ENCODE results near the gene CNTNAP2. TPM values are rescaled to one million over a fixed set of nuclear protein-coding genes. Genes with fewer than 3 reads are reported as not detected.

Gene CNTNAP2
- total RNA-seq, 2 experiments from 2014 or later, result not detected

DNA sequence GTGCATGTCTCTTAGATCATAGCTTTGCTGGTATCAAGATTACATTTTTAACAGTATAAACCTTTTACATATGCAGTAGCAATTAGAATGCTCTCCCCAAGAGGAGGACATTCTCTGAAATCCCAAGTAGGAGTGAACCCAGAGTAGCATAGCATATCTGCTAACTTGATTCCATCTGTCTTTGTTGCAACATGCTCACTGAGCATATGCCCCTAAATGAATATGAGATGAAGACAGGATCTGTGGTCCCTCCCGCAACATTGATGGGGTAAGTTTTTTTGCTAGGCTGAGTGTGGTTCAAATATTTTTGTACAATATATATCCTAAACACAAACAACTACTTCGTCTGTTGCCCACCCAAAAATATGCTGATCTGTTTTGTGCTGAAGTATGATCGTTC is 1939.8 kb downstream of the CNTNAP2 start:
- TF ChIP-seq, protein P1, sequence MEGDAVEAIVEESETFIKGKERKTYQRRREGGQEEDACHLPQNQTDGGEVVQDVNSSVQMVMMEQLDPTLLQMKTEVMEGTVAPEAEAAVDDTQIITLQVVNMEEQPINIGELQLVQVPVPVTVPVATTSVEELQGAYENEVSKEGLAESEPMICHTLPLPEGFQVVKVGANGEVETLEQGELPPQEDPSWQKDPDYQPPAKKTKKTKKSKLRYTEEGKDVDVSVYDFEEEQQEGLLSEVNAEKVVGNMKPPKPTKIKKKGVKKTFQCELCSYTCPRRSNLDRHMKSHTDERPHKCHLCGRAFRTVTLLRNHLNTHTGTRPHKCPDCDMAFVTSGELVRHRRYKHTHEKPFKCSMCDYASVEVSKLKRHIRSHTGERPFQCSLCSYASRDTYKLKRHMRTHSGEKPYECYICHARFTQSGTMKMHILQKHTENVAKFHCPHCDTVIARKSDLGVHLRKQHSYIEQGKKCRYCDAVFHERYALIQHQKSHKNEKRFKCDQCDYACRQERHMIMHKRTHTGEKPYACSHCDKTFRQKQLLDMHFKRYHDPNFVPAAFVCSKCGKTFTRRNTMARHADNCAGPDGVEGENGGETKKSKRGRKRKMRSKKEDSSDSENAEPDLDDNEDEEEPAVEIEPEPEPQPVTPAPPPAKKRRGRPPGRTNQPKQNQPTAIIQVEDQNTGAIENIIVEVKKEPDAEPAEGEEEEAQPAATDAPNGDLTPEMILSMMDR (IDR thresholded peaks at IDR 0.05), result no peak
- no peak for ATAC-seq (ENCODE audit: poor library complexity)
- POLR2A ChIA-PET, result no interaction called here
- CTCF ChIA-PET, result no interaction called here
- Histone ChIP-seq H3K9me3 (ENCODE audit: control insufficient read depth in 1 of 2, insufficient read depth in 1 of 2, low read length in 2 of 2) (no peaks in the 10 kb centered on the region), H3K4me3 (ENCODE audit: low read length) (no peak overlapping the region), H3K27ac (ENCODE audit: low read depth in 1 of 2, low read length in 2 of 2) (no peak overlapping the region), H3K36me3 (ENCODE audit: insufficient read depth, low read length) (no peaks in the 10 kb centered on the region), H3K4me1 (ENCODE audit: insufficient read depth, low read length) (no peaks in the 10 kb centered on the region), H3K27me3 (ENCODE audit: control insufficient read depth in 1 of 2, insufficient read depth in 2 of 2, low read length in 2 of 2) (no peaks in the 10 kb centered on the region)
- Mint-ChIP-seq H3K4me1 (ENCODE audit: low read depth) (no peaks in the 10 kb centered on the region), H3K9me3 (no peaks in the 10 kb centered on the region), H3K27me3 (no peaks in the 10 kb centered on the region), H3K4me3 (no peak overlapping the region), H3K36me3 (ENCODE audit: low read depth) (no peaks in the 10 kb centered on the region), H3K27ac (no peak overlapping the region)
- intact Hi-C loops (cut with DNase I, micrococcal nuclease), result no loop called here
- DNase-seq, result no peak

DNA sequence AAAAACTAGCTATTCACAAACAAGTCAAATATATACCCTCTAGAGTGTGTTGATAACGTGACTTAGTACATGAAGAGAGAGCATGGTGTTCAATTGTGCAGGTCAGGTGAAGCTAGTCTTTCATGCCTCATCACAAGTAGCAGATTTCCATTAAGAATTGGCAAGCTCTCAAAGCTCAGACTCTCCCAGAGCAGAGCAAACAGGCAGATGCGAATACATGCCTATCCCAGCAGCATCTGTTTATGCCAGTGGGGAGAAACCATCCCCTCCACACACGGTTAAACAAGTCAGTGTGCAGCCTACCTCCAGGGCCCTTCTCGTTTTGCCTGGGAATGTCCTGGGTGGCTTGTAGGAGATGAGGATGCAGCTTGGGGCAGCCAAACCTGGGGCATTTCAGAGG is 1941.5 kb downstream of the CNTNAP2 start:
- no peaks in the 10 kb centered on the region for H3K36me3 ChIP-seq (ENCODE audit: insufficient read depth, low read length)
- intact Hi-C loops (cut with DNase I, micrococcal nuclease), result no loop called here
- H3K4me3 ChIP-seq (ENCODE audit: low read length), result no peak overlapping the region
- H3K4me1 Mint-ChIP-seq (ENCODE audit: low read depth), result no peaks in the 10 kb centered on the region
- POLR2A ChIA-PET, result no interaction called here
- no peaks in the 10 kb centered on the region for H3K27me3 ChIP-seq (ENCODE audit: control insufficient read depth in 1 of 2, insufficient read depth in 2 of 2, low read length in 2 of 2)
- H3K4me3 Mint-ChIP-seq, result no peak overlapping the region
- H3K9me3 Mint-ChIP-seq, result no peaks in the 10 kb centered on the region
- H3K27ac Mint-ChIP-seq, result no peak overlapping the region
- no peaks in the 10 kb centered on the region for H3K9me3 ChIP-seq (ENCODE audit: control insufficient read depth in 1 of 2, insufficient read depth in 1 of 2, low read length in 2 of 2)
- CTCF ChIA-PET, result no interaction called here
- ATAC-seq (ENCODE audit: poor library complexity), result no peak
- no peak overlapping the region for H3K27ac ChIP-seq (ENCODE audit: low read depth in 1 of 2, low read length in 2 of 2)
- H3K4me1 ChIP-seq (ENCODE audit: insufficient read depth, low read length), result no peaks in the 10 kb centered on the region
- TF ChIP-seq, protein P1 (IDR thresholded peaks at IDR 0.05), result no peak
- DNase-seq, result no peak
- no peaks in the 10 kb centered on the region for H3K36me3 Mint-ChIP-seq (ENCODE audit: low read depth)
- H3K27me3 Mint-ChIP-seq, result no peaks in the 10 kb centered on the region

DNA sequence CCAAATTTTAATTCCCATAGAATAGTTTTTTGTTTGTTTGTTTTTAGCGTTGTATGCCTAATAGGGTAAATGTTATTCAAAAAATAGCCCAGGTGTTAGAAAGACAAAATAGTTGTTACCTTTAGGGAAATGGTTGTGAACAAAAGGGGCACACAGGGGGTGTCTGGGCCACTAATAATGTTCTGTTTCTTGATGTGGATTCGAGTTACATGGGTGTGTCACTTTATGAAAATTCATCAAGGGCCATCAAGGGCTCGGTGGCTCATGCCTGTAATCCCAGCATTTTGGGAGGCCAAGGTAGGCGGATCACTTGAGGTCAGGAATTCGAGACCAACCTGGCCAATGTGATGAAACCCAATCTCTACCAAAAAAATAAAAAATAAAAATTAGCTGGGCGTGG is 1942.2 kb downstream of the CNTNAP2 start:
- H3K36me3 ChIP-seq (ENCODE audit: insufficient read depth, low read length), result no peaks in the 10 kb centered on the region
- TF ChIP-seq, protein P1 (IDR thresholded peaks at IDR 0.05), result no peak
- intact Hi-C loops (cut with DNase I, micrococcal nuclease), result no loop called here
- DNase-seq (no peak), ATAC-seq (ENCODE audit: poor library complexity) (no peak)
- H3K4me1 ChIP-seq (ENCODE audit: insufficient read depth, low read length), result no peaks in the 10 kb centered on the region
- Mint-ChIP-seq H3K4me1 (ENCODE audit: low read depth) (no peaks in the 10 kb centered on the region), H3K4me3 (no peak overlapping the region), H3K27ac (no peak overlapping the region), H3K36me3 (ENCODE audit: low read depth) (no peaks in the 10 kb centered on the region), H3K27me3 (no peaks in the 10 kb centered on the region), H3K9me3 (no peaks in the 10 kb centered on the region)
- no peak overlapping the region for H3K27ac ChIP-seq (ENCODE audit: low read depth in 1 of 2, low read length in 2 of 2)
- no peaks in the 10 kb centered on the region for H3K27me3 ChIP-seq (ENCODE audit: control insufficient read depth in 1 of 2, insufficient read depth in 2 of 2, low read length in 2 of 2)
- CTCF ChIA-PET, result no interaction called here
- no peak overlapping the region for H3K4me3 ChIP-seq (ENCODE audit: low read length)
- no peaks in the 10 kb centered on the region for H3K9me3 ChIP-seq (ENCODE audit: control insufficient read depth in 1 of 2, insufficient read depth in 1 of 2, low read length in 2 of 2)
- POLR2A ChIA-PET, result no interaction called here

Measured in CD4-positive, alpha-beta T cell (primary cell).